ENCODE results near the gene LDLR.

The LDLR gene

GRCh38 chr19:11105014-11105636, 15.9 kb downstream of the LDLR start:
- no peak for DNase-seq (ENCODE audit: low read depth, low spot score)
- no peak overlapping the region for H3K4me3 ChIP-seq (ENCODE audit: low read depth, low read length)
- no peak for TF ChIP-seq CTCF (IDR thresholded peaks at IDR 0.05; ENCODE audit: insufficient read depth, low read length, missing control alignments)
- ChIA-PET CTCF (interaction anchor here (0.7 to 1.9 kb wide), 5 partner anchors 21 to 169 kb away, joined by 3 to 9 read pairs (median 4); no protein-coding TSS in a partner anchor), POLR2A (interaction anchor here (0.6 kb wide), 2 partner anchors 38 to 59 kb away, joined by 3 read pairs; no protein-coding TSS in a partner anchor)

DNA sequence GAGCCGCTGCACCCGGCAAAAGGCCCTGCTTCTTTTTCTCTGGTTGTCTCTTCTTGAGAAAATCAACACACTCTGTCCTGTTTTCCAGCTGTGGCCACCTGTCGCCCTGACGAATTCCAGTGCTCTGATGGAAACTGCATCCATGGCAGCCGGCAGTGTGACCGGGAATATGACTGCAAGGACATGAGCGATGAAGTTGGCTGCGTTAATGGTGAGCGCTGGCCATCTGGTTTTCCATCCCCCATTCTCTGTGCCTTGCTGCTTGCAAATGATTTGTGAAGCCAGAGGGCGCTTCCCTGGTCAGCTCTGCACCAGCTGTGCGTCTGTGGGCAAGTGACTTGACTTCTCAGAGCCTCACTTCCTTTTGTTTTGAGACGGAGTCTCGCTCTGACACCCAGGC, 17.2 kb downstream of the LDLR start:
- ChIA-PET POLR2A (no interaction called here), CTCF (interaction anchor here (6.8 kb wide), 1 partner anchor 19 kb away, joined by 62 read pairs; no protein-coding TSS in a partner anchor)
- no peak for DNase-seq (ENCODE audit: low read depth, low spot score)
- no peak for TF ChIP-seq CTCF (IDR thresholded peaks at IDR 0.05; ENCODE audit: insufficient read depth, low read length, missing control alignments)
- no peak overlapping the region for H3K4me3 ChIP-seq (ENCODE audit: low read depth, low read length)

DNA sequence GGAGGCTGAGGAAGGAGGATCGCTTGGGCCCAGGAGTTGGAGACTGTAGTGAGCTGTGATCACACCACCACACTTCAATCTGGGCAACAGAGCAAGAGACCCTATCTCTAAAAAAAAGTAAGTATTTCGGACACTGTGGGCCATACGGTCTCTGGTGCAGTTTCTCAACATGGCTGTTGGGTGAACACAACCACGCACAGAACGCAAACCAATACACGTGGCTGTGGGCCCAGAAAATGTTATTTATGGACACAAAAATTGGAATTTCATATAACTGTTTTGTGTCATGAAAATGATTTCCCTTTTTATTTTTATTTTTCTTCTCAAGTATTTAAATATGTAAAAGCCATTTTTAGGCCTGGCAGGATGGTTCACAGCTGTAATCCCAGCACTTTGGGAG, 19.5 kb downstream of the LDLR start:
- DNase-seq (ENCODE audit: low read depth, low spot score): no peak
- H3K4me3 ChIP-seq (ENCODE audit: low read depth, low read length): no peak overlapping the region
- TF ChIP-seq CTCF (IDR thresholded peaks at IDR 0.05; ENCODE audit: insufficient read depth, low read length, missing control alignments): no peak
- ChIA-PET POLR2A (no interaction called here), CTCF (interaction anchor here (0.9 to 6.8 kb wide), 2 partner anchors 17 to 73 kb away, joined by 4 to 62 read pairs; no protein-coding TSS in a partner anchor)

GRCh38 chr19:11111117-11111770, 22.0 kb downstream of the LDLR start:
- no peak overlapping the region for H3K4me3 ChIP-seq (ENCODE audit: low read depth, low read length)
- TF ChIP-seq CTCF (IDR thresholded peaks at IDR 0.05; ENCODE audit: insufficient read depth, low read length, missing control alignments): no peak
- POLR2A ChIA-PET: interaction anchor here (0.5 kb wide), 1 partner anchor 39 kb away, joined by 5 read pairs; no protein-coding TSS in a partner anchor
- CTCF ChIA-PET: interaction anchor here (6.8 kb wide), 1 partner anchor 15 kb away, joined by 62 read pairs; no protein-coding TSS in a partner anchor
- DNase-seq (ENCODE audit: low read depth, low spot score): no peak

DNA sequence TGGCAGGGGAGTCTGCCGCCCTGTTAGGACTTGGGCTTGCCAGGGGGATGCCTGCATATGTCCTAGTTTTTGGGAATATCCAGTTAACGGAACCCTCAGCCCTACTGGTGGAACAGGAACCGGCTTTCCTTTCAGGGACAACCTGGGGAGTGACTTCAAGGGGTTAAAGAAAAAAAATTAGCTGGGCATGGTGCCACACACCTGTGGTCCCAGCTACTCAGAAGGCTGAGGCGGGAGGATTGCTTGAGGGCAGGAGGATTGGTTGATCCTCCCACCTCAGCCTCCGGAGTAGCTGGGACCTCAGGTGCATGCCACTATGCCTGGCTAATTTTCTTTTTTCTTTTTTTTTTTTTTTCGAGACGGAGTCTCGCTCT, 22.5 kb downstream of the LDLR start:
- TF ChIP-seq CTCF (IDR thresholded peaks at IDR 0.05; ENCODE audit: insufficient read depth, low read length, missing control alignments): no peak
- CTCF ChIA-PET: interaction anchor here (6.8 kb wide), 1 partner anchor 14 kb away, joined by 62 read pairs; no protein-coding TSS in a partner anchor
- POLR2A ChIA-PET: interaction anchor here (0.5 kb wide), 1 partner anchor 39 kb away, joined by 5 read pairs; no protein-coding TSS in a partner anchor
- H3K4me3 ChIP-seq (ENCODE audit: low read depth, low read length): no peak overlapping the region
- DNase-seq (ENCODE audit: low read depth, low spot score): no peak

DNA sequence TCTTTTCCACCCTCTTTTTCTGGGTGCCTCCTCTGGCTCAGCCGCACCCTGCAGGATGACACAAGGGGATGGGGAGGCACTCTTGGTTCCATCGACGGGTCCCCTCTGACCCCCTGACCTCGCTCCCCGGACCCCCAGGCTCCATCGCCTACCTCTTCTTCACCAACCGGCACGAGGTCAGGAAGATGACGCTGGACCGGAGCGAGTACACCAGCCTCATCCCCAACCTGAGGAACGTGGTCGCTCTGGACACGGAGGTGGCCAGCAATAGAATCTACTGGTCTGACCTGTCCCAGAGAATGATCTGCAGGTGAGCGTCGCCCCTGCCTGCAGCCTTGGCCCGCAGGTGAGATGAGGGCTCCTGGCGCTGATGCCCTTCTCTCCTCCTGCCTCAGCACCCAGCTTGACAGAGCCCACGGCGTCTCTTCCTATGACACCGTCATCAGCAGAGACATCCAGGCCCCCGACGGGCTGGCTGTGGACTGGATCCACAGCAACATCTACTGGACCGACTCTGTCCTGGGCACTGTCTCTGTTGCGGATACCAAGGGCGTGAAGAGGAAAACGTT, 24.0 kb downstream of the LDLR start:
- ChIA-PET CTCF (interaction anchor here (1.5 kb wide), 1 partner anchor 13 kb away, joined by 6 read pairs; no protein-coding TSS in a partner anchor), POLR2A (no interaction called here)
- TF ChIP-seq CTCF (IDR thresholded peaks at IDR 0.05; ENCODE audit: insufficient read depth, low read length, missing control alignments): no peak
- H3K4me3 ChIP-seq (ENCODE audit: low read depth, low read length): no peak overlapping the region
- no peak for DNase-seq (ENCODE audit: low read depth, low spot score)

All from AG04449 (cell line).